Bronchial smooth muscle cell (primary cell): ENCODE results near the gene ATL3. TPM values are rescaled to one million over a fixed set of nuclear protein-coding genes. Genes with fewer than 3 reads are reported as not detected.

Experiments
- total RNA-seq: library from RNA; depleted of rRNA; stranded (reverse); fragments of >200 nt; gene quantifications from 2 replicates; pipeline ENCODE4 v1.2.1, GENCODE V29; 2014

The ATL3 gene, protein sequence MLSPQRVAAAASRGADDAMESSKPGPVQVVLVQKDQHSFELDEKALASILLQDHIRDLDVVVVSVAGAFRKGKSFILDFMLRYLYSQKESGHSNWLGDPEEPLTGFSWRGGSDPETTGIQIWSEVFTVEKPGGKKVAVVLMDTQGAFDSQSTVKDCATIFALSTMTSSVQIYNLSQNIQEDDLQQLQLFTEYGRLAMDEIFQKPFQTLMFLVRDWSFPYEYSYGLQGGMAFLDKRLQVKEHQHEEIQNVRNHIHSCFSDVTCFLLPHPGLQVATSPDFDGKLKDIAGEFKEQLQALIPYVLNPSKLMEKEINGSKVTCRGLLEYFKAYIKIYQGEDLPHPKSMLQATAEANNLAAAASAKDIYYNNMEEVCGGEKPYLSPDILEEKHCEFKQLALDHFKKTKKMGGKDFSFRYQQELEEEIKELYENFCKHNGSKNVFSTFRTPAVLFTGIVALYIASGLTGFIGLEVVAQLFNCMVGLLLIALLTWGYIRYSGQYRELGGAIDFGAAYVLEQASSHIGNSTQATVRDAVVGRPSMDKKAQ
- total RNA-seq = 83.2 and 133 TPM in 2 replicates

GRCh38 chr11:63671322-63672155 lies at the start of gene ATL3:
TSS of gene ATL3 (minus strand) at chr11:63671376. CDS start at chr11:63671335, 41 bp downstream.

DNA sequence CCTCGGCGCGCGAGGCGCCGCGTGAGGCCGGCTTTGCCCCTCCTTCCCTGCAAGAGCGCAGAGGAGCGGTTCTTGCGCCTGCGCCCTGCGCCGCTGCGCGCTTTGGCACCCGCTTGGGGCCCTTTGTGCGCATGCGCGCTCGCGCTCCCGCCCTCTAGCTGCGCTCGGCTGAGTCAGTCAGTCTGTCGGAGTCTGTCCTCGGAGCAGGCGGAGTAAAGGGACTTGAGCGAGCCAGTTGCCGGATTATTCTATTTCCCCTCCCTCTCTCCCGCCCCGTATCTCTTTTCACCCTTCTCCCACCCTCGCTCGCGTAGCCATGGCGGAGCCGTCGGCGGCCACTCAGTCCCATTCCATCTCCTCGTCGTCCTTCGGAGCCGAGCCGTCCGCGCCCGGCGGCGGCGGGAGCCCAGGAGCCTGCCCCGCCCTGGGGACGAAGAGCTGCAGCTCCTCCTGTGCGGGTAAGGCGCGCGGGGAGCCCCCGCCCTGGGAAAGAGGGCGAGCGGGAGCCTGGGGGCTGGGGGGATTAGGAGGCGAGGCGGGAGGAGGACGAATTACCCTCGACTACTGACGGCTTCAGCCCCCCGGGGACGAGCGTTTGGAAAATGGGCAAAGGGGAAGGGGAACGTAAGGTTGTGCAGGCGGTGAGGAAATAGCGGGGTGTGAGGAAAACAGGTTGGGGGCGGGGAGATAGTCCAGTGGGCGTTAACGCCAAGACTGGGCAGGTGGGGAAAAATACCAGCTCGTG lies 10.3 kb upstream of the ATL3 start, which contains the start of gene RTN3:
RTN3 (plus strand) TSS at position 180 of the 745 bp plus-strand sequence; CDS start at position 317, 137 bp downstream.

DNA sequence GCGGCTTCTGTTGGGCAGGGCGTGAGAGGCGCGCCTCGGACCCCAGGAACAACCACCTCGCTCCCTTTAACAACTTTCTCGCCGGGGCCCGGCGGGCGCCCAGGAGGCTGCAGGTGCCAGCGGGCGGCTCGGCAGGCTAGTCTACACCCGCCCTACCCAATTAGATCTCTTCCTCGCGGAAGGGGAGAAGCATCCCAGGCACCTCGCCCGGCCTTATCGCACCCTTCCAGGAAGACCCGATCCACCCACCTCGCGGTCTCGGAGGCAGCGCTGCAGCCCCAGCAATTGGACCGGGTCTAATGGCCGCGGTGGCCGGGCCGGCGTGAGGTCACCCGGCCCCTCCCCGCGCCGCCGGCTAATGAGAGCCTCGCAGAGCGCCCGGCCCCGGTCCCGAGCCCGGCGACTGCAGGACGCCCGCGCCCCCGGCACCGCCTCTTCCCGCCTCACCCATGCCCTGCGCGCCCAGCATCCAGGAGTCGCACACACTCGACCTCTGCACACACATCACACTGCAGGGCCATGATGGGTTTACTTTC lies 57.0 kb downstream of the ATL3 start, which contains the start of gene PLAAT3:
PLAAT3 (minus strand) TSS at position 298 of the 536 bp plus-strand sequence. CDS start 419 bp downstream, outside the sequence.

Other genes starting within 250 kb of the ATL3 start
- 0.52 TPM in 1 of 2 replicates, not detected in the other for gene PLAAT5, start 180.2 kb downstream of the ATL3 start, total RNA-seq
- not detected in 2 replicates for gene LGALS12, start 165.3 kb downstream of the ATL3 start, total RNA-seq
- gene PLAAT4, start 134.6 kb downstream of the ATL3 start, total RNA-seq = 13.9 and 54.4 TPM in 2 replicates
- not detected in 2 replicates for gene PLAAT2, start 108.0 kb downstream of the ATL3 start, total RNA-seq
- gene PLAAT3, start 56.9 kb downstream of the ATL3 start, total RNA-seq = 7.4 and 30.5 TPM in 2 replicates
- gene RTN3, start 10.1 kb upstream of the ATL3 start, total RNA-seq = 32.5 and 41.6 TPM in 2 replicates
- 17.3 and 28.0 TPM in 2 replicates for gene ZFTA, start 97.4 kb upstream of the ATL3 start, total RNA-seq
- gene SPINDOC, start 142.1 kb upstream of the ATL3 start, total RNA-seq = 6.3 and 6.8 TPM in 2 replicates
- 5.1 and 5.2 TPM in 2 replicates for gene MARK2, start 167.7 kb upstream of the ATL3 start, total RNA-seq
- 3.5 and 4.9 TPM in 2 replicates for gene RCOR2, start 245.8 kb upstream of the ATL3 start, total RNA-seq